GM12875 (cell line): ENCODE results near the gene RPS6KB2.

Source experiments
- H3K4me3 ChIP-seq: one replicate; pipeline ENCODE4 v1.5.1; 2011; ENCODE audit warnings: low read depth, low read length, control low read depth
- TF ChIP-seq, protein P1 (sequence below): IDR thresholded peaks from 2 replicates; pipeline ENCODE4 v1.5.1; 2011; ENCODE audit warnings: low read depth, mild to moderate bottlenecking, control low read depth, inconsistent platforms, low read length, moderate library complexity, borderline replicate concordance; ENCODE audit not compliant: insufficient read depth

The RPS6KB2 gene

DNA sequence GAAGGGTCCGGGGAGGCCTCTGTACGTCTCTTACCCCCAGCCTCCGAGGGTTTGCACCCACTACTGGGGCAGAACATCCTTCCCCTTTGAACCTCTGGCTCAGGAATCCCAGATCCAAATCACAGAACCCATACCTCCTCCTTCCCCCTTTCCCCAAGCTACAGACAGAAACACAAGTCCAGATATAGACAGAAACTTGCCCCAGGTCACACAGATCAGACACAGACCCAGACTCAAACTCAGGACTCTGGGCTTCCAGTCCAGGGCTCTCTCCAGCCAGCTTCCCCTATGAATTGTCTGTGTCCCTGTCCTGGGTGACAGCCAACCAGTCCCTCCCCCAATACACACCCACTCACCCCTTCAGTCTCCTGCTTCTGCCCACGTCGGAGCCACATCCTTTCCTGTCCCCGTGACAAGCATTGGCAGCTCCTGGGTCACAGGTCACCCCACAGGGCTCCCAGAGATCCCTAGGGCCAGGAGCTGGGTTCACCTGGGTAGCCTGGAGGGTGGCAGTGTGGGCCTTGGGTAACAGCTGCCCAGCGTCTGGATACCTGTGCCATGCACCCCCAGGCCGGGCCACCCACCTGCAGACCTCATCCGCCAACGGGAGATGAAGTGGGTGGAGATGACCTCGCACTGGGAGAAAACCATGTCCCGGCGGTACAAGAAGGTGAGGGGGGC, 23.6 kb upstream of the RPS6KB2 start:
- H3K4me3 ChIP-seq, result peak overlapping the region; percentile 58
- TF ChIP-seq, protein P1, sequence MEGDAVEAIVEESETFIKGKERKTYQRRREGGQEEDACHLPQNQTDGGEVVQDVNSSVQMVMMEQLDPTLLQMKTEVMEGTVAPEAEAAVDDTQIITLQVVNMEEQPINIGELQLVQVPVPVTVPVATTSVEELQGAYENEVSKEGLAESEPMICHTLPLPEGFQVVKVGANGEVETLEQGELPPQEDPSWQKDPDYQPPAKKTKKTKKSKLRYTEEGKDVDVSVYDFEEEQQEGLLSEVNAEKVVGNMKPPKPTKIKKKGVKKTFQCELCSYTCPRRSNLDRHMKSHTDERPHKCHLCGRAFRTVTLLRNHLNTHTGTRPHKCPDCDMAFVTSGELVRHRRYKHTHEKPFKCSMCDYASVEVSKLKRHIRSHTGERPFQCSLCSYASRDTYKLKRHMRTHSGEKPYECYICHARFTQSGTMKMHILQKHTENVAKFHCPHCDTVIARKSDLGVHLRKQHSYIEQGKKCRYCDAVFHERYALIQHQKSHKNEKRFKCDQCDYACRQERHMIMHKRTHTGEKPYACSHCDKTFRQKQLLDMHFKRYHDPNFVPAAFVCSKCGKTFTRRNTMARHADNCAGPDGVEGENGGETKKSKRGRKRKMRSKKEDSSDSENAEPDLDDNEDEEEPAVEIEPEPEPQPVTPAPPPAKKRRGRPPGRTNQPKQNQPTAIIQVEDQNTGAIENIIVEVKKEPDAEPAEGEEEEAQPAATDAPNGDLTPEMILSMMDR, result no peak

DNA sequence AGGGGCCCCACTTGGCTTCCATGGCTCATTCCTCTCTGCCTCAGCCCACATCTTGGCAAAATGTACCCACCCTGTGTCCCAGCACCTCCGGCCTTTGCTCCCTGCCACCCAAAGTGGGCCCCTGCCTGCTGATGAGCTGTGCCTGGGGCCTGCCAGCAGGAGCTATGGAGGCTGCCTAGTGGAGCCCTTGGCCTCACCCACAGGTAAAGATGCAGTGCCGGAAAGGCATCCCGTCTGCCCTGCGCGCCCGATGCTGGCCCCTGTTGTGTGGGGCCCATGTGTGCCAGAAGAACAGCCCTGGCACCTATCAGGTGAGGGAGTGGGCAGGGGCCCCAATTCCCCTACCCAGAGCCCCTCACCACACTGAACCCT, 23.1 kb upstream of the RPS6KB2 start:
- peak overlapping the region; percentile 58 for H3K4me3 ChIP-seq

DNA sequence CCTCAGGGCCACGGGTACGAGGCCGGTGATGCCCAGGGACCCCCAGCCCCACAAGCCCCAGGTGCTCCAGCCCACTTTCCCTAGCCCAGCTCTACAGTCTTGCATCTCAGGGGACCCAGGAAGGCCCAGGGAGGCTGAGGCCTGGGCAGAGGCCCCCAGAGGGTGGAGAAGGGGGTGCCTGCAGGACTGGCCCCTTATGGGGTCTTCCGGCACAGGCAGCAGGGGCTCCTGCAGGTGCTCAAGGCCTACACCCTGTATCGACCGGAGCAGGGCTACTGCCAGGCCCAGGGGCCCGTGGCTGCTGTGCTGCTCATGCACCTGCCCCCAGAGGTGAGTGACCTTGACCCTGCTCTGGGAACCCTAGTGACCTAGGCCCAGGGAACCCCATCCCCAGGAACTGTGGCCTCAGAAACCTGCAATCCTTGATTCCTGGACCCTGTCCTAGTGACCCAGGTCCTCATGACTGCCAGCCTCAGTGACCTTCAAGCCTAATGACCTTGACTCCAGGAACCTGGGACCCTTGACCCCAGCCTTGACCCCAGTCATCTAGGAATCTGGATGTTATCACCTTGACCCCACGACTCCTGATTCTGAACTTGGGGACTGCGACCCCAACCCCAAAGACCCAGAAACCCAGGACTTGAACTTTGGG, 22.5 kb upstream of the RPS6KB2 start:
- H3K4me3 ChIP-seq, result no peak overlapping the region
- TF ChIP-seq, protein P1, result no peak

More for the DNA sequence above, 23.1 kb upstream of the RPS6KB2 start:
- TF ChIP-seq, protein P1, result no peak

- H3K4me3 ChIP-seq, result no peak overlapping the region
- TF ChIP-seq, protein P1, result no peak
Observed at GRCh38 chr11:67406420-67406968, 21.8 kb upstream of the RPS6KB2 start.

GRCh38 chr11:67406969-67407687, 21.2 kb upstream of the RPS6KB2 start:
- no peak overlapping the region for H3K4me3 ChIP-seq
- TF ChIP-seq, protein P1, result no peak

GRCh38 chr11:67407688-67408163, 20.6 kb upstream of the RPS6KB2 start:
- TF ChIP-seq, protein P1, result no peak
- H3K4me3 ChIP-seq, result no peak overlapping the region
